HG03066 (cell line): Measurements from ENCODE around the gene C14orf132.

Experiments used
- ATAC-seq: cut with Tn5 transposase; IDR thresholded peaks from one replicate; pipeline ENCODE4 v1.9.1; 2021; ENCODE audit warnings: low read depth; ENCODE audit not compliant: unreplicated experiment

Gene C14orf132

GRCh38 chr14:96039633-96040311 lies 610 bp downstream of the C14orf132 start:
- ATAC-seq = no peak

GRCh38 chr14:96040828-96041371 lies 1.7 kb downstream of the C14orf132 start:
- ATAC-seq = no peak

GRCh38 chr14:96042248-96042930 lies 3.2 kb downstream of the C14orf132 start:
- ATAC-seq = no peak

GRCh38 chr14:96046630-96047029 lies 7.5 kb downstream of the C14orf132 start:
- no peak for ATAC-seq

- ATAC-seq = no peak
These were observed 7.9 kb downstream of the C14orf132 start for GRCh38 chr14:96047101-96047500.

GRCh38 chr14:96049932-96050331 lies 10.8 kb downstream of the C14orf132 start:
- ATAC-seq = no peak

GRCh38 chr14:96050482-96050881 lies 11.3 kb downstream of the C14orf132 start:
- ATAC-seq = no peak

- ATAC-seq = no peak
These were observed 12.1 kb downstream of the C14orf132 start for GRCh38 chr14:96051231-96051630.

GRCh38 chr14:96051642-96052540 lies 12.7 kb downstream of the C14orf132 start:
- no peak for ATAC-seq

- ATAC-seq = no peak
These were observed 13.5 kb downstream of the C14orf132 start for GRCh38 chr14:96052541-96053247.

- ATAC-seq = no peak
These were observed 14.1 kb downstream of the C14orf132 start for GRCh38 chr14:96053248-96053599.

GRCh38 chr14:96053600-96054381 lies 14.6 kb downstream of the C14orf132 start:
- ATAC-seq = no peak

- ATAC-seq = no peak
These were observed 15.5 kb downstream of the C14orf132 start for GRCh38 chr14:96054661-96055060.

- ATAC-seq = no peak
These were observed 16.0 kb downstream of the C14orf132 start for GRCh38 chr14:96055065-96055752.

GRCh38 chr14:96055753-96056508 lies 16.8 kb downstream of the C14orf132 start:
- ATAC-seq = no peak

GRCh38 chr14:96056509-96057422 lies 17.6 kb downstream of the C14orf132 start:
- no peak for ATAC-seq

GRCh38 chr14:96057738-96058137 lies 18.6 kb downstream of the C14orf132 start:
- ATAC-seq = no peak
